Panc1 (cell line): Measurements from ENCODE around the gene ABCB6. TPM values are rescaled to one million over a fixed set of nuclear protein-coding genes. Genes with fewer than 3 reads are reported as not detected.

Source experiments
- ATAC-seq: fragments of 200-7000 bp; cut with Tn5 transposase; 2 replicates; pipeline ENCODE4 v1.9.1; 2020; ENCODE audit warnings: mild to moderate bottlenecking, moderate library complexity
- BruUV-seq: library from RNA; stranded (reverse); fragments of 400-500 nt; replicated peaks from 2 replicates; lab custom pipeline; 2021; lab: Mats Ljungman, UMichigan
- CTCF ChIA-PET: fragments of 300-600 bp; sonication (Branson Sonifier 250); formaldehyde crosslinking; loops from one replicate; lab custom pipeline; 2022; ENCODE audit warnings: antibody characterized with exemption; lab: Charles Lee
- POLR2A ChIA-PET: fragments of 300-600 bp; sonication (Branson Sonifier 250); formaldehyde crosslinking; loops from one replicate; lab custom pipeline; 2022; ENCODE audit warnings: antibody characterized with exemption; lab: Charles Lee
- DNase-seq: peaks from one replicate; pipeline ENCODE4 v3.0.0-alpha.2; 2010; ENCODE audit warnings: low read depth, low spot score
- H3K27ac ChIP-seq: 2 replicates; pipeline ENCODE4 v1.5.1; 2011; ENCODE audit warnings: mild to moderate bottlenecking, low read length, inconsistent platforms
- H3K27me3 ChIP-seq: fragments of 200-500 bp; sonication (Bioruptor generic); 2 replicates; pipeline ENCODE4 v1.6.0; 2014; ENCODE audit warnings: low read length, inconsistent platforms; ENCODE audit not compliant: control insufficient read depth, insufficient read depth
- H3K36me3 ChIP-seq: fragments of 200-500 bp; sonication (Bioruptor generic); 2 replicates; pipeline ENCODE4 v1.5.1; 2014; ENCODE audit warnings: inconsistent platforms, mild to moderate bottlenecking, low read length, moderate library complexity; ENCODE audit not compliant: control insufficient read depth, insufficient read depth
- H3K4me1 ChIP-seq: 2 replicates; pipeline ENCODE4 v1.5.1; 2011; ENCODE audit warnings: inconsistent platforms, mild to moderate bottlenecking, low read length, moderate library complexity; ENCODE audit not compliant: control insufficient read depth, insufficient read depth
- H3K4me3 ChIP-seq, 2 experiments: 2 replicates each; pipeline ENCODE4 v1.5.1; 2011 to 2012; ENCODE audit warnings: low read depth in 2 of 2, low read length in 2 of 2, mild to moderate bottlenecking in 2 of 2, inconsistent platforms in 1 of 2, moderate library complexity in 1 of 2
- H3K9me3 ChIP-seq: fragments of 200-500 bp; sonication (Bioruptor generic); 2 replicates; pipeline ENCODE4 v1.5.1; 2014; ENCODE audit warnings: low read depth, mild to moderate bottlenecking, inconsistent platforms, low read length, moderate library complexity; ENCODE audit not compliant: control insufficient read depth, insufficient read depth
- CTCF ChIP-seq: fragments of 450-650 bp; IDR thresholded peaks from 2 replicates; pipeline ENCODE4 v1.5.1; 2017; ENCODE audit warnings: mild to moderate bottlenecking
- POLR2AphosphoS5 ChIP-seq: IDR thresholded peaks from 2 replicates; pipeline ENCODE4 v1.6.1; 2012; ENCODE audit warnings: mild to moderate bottlenecking, low read depth, low read length, moderate library complexity
- REST ChIP-seq, 2 experiments: IDR thresholded peaks; 2 replicates each; pipeline ENCODE4 v1.6.1; 2011 to 2012; ENCODE audit warnings: low read depth in 2 of 2, control low read depth in 1 of 2, low read length in 1 of 2, mild to moderate bottlenecking in 1 of 2, moderate library complexity in 1 of 2; ENCODE audit not compliant: insufficient read depth in 1 of 2
- SIN3A ChIP-seq: IDR thresholded peaks from 2 replicates; pipeline ENCODE4 v1.6.1; 2012; ENCODE audit warnings: low read depth, mild to moderate bottlenecking, low read length, moderate library complexity, borderline replicate concordance; ENCODE audit not compliant: insufficient read depth
- TCF7L2 ChIP-seq: IDR thresholded peaks from 2 replicates; pipeline ENCODE4 v1.6.1; 2011; ENCODE audit warnings: mild to moderate bottlenecking, low read depth, low read length, inconsistent platforms
- in situ Hi-C: cut with HindIII; loops from 2 replicates; pipeline ENCODE4 v1.10.0; 2016; ENCODE audit warnings: low sequenced_read_pairs, low pct_unique_long_range_greater_than_20kb
- intact Hi-C: fragments of 100-400 bp; cut with micrococcal nuclease; formaldehyde crosslinking; loops from one replicate; pipeline ENCODE4 v1.10.0; 2022; ENCODE audit not compliant: unreplicated experiment
- total RNA-seq: library from RNA; stranded (reverse); gene quantifications from one replicate; pipeline ENCODE4 v1.2.1, GENCODE V29; 2021; ENCODE audit not compliant: unreplicated experiment

Gene ABCB6
- total RNA-seq, 1 experiment from 2014 or later = 19.0 TPM

- Histone ChIP-seq H3K4me1 (peaks cover 10% of the 10 kb centered on the region), H3K36me3 (peaks cover 13% of the 10 kb centered on the region), H3K27ac (peak within 1 kb of the TSS; percentile 98), H3K27me3 (no peaks in the 10 kb centered on the region), H3K4me3 (peak within 1 kb of the TSS; percentile 66 to 80), H3K9me3 (no peaks in the 10 kb centered on the region)
- ATAC-seq (peak; percentile 87), DNase-seq (peak; percentile 24)
- CTCF ChIA-PET = interaction anchor here (0.6 to 0.8 kb wide), 2 partner anchors 118 to 132 kb away, joined by 3 to 4 read pairs; no protein-coding TSS in a partner anchor
- intact Hi-C loops (no loop called here), in situ Hi-C loops (no loop called here)
- POLR2A ChIA-PET = interaction anchor here (0.5 kb wide), 2 partner anchors 52 to 167 kb away, joined by 3 to 6 read pairs; no protein-coding TSS in a partner anchor
- TF ChIP-seq TCF7L2 (no peak), POLR2AphosphoS5 (peak; percentile 88), REST (IDR thresholded peaks at IDR 0.05; ENCODE audit: insufficient read depth in 1 of 2, low read depth in 2 of 2, low read length in 1 of 2) (0 out of 4 replicates have a peak, but pooled peaks of 1 of the 2 experiments have one; percentile 46), SIN3A (peak; percentile 69; the same call in 1 of the 2 replicates), CTCF (no peak; the same call in 1 of the 2 replicates)
- BruUV-seq = no TSS peak
Observed at GRCh38 chr2:219176818-219177551, 41.8 kb downstream of the ABCB6 start, which contains the start of gene CNPPD1. CNPPD1 (minus strand) TSS chr2:219176925; CDS start chr2:219176828, 97 bp downstream.

GRCh38 chr2:219175928-219176817 lies 42.6 kb downstream of the ABCB6 start:
- peaks cover 10% of the 10 kb centered on the region for H3K4me1 ChIP-seq
- ChIA-PET CTCF (interaction anchor here (0.6 to 0.9 kb wide), 3 partner anchors 21 to 131 kb away, joined by 3 to 4 read pairs (median 3); no protein-coding TSS in a partner anchor), POLR2A (interaction anchor here (0.5 to 0.6 kb wide), 4 partner anchors 53 to 168 kb away, joined by 3 to 6 read pairs (median 4); no protein-coding TSS in a partner anchor)
- H3K27me3 ChIP-seq = no peaks in the 10 kb centered on the region
- DNase-seq (no peak), ATAC-seq (peak; percentile 58)
- intact Hi-C loops (no loop called here), in situ Hi-C loops (no loop called here)
- BruUV-seq = TSS peak; percentile 76
- H3K9me3 ChIP-seq = no peaks in the 10 kb centered on the region
- peaks cover 6% of the 10 kb centered on the region; the same call in 1 of the 2 replicates for H3K36me3 ChIP-seq
- H3K27ac ChIP-seq = peak overlapping the region; percentile 98
- peak overlapping the region; percentile 66 to 80 for H3K4me3 ChIP-seq
- TF ChIP-seq POLR2AphosphoS5 (no peak), CTCF (peak; percentile 28)
